SIG-M5 treated with dmso at 0.1 percent for 504 hours (cell line): Measurements from ENCODE around the gene RAI1.

Experiments
- DNase-seq: peaks from one replicate; lab custom pipeline; 2025; ENCODE audit not compliant: unreplicated experiment; lab: John Stamatoyannopoulos, UW

The RAI1 gene

DNA sequence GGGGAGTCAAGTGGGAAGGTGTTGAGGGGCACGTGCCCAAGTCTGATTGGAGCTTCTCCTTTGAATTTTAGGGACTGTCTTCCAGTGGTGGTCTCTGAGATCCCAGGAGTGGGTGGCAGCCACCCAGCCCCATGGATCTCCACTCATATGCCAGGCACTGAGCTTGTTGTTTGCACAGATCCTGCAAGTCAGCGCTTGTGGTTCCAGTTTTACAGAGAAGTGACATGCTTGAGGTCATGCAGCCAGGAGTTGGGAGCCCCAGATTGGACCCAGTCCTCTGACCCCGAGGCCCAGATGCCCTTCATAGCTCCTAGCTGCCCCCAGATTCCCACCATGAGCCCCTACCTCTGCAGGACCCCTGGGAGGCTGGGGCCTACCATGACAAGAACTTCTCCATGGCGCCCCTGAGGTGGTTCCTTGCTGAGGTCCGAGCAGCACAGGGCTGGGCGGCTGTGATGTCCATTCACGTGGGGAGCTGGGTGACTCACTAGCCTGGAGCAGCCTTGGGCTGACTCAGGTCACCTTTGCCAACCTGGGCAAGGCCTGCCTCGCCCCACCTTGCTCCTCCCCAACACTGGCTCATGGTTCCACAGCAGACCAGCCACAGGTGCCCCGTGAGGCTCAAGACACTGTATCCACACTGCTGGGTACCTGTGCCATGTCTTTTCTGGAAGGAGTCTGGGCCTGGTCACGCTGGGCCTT is 47.4 kb downstream of the RAI1 start:
- DNase-seq = no peak

DNA sequence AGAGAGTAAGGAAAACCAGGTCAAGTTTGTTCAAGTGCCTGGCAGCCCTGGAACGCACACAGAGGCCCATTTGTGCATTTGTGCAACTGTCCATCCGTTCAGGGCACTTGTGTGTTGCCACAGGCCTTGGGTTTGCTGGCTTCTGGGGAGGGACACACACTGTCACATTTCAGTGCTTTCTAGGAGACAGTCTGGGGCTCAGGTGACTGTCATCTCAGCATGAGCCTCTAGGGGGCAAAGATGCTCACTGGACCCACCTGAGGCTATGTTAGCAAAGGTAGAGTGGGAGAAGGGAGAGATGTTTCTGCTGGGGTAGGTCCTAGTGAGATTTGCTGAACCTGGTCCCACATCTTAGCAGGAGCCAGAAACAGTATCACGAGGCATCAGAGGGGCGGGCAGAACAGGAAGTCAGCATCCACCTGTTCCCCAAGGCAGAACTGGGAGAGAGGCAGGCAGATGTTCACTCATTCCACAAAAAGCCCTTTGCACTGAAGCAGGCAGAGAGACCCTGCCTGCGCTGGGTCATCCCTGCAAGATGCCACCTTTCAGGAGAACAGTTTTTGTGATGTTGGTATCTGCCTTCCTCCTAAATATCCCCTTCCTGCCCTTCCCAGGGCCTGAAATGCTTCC is 48.5 kb downstream of the RAI1 start:
- DNase-seq = peak; percentile 30

- DNase-seq = no peak
Observed at GRCh38 chr17:17730250-17730935, 49.1 kb downstream of the RAI1 start.

DNA sequence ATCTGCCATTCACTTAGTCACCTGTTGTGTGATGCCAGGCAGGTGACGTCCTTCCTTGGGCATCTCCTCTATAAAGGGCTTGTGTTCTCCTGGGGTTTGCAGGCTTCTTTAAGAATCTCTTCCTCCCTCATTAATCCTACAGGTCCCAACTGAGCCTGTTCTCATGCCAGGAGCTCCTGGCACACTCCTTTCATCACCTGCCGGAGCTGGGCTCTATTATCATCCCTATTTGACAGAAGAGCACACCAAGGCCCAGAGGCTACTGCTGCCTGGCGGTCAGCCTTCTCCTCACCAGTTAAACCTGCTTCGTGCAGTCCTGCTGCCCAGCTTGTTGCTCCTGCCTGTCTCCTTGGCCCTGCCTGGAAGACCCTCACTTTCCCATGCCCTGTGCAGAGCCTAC is 51.2 kb downstream of the RAI1 start:
- no peak for DNase-seq

- no peak for DNase-seq
Observed at GRCh38 chr17:17732892-17733670, 51.8 kb downstream of the RAI1 start.

DNA sequence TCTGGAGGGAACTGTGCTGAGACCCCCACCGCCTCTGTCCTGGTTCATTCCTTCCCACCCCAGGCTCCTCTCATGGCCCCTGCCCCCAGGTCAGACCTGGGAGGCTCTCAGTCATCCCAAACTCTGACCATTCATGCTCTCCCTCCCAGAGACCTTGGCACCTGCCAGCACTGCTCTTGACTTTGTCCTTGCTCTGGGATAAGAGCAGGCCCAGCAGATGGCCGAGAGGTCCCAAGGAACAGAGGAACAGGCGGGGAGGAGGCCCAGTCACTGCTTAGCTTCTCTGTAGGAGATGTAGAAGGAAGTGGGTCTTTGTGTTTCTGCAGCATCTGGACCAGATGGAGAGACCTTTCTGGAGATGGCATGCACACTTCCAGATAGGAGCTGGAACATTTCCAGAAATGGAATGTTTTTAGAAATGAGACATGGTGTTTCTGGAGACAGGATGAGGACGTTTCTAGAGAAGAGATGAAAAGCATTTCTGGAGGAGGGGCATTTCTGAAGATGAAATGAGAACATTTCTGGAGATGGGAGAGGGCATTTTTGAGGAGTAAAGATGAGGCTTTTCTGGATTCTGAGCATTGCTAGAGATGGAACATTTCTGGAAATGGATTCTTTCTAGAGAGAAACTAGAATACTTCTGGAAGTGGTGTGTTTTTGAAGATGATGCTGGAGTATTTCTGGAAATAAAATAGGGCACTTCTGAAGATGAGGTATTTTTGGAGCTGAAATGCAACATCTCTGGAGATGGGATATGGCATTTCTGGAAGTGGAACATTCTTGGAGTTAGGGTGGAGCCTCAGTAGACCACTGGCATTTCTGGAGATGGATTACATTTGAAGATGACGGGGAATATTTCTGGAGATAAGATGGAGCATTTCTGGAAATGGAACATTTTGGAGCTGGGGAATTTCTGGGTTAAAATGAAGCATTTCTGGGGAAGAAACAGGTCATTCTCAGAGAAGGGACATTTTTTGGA is 55.2 kb downstream of the RAI1 start:
- no peak for DNase-seq

DNA sequence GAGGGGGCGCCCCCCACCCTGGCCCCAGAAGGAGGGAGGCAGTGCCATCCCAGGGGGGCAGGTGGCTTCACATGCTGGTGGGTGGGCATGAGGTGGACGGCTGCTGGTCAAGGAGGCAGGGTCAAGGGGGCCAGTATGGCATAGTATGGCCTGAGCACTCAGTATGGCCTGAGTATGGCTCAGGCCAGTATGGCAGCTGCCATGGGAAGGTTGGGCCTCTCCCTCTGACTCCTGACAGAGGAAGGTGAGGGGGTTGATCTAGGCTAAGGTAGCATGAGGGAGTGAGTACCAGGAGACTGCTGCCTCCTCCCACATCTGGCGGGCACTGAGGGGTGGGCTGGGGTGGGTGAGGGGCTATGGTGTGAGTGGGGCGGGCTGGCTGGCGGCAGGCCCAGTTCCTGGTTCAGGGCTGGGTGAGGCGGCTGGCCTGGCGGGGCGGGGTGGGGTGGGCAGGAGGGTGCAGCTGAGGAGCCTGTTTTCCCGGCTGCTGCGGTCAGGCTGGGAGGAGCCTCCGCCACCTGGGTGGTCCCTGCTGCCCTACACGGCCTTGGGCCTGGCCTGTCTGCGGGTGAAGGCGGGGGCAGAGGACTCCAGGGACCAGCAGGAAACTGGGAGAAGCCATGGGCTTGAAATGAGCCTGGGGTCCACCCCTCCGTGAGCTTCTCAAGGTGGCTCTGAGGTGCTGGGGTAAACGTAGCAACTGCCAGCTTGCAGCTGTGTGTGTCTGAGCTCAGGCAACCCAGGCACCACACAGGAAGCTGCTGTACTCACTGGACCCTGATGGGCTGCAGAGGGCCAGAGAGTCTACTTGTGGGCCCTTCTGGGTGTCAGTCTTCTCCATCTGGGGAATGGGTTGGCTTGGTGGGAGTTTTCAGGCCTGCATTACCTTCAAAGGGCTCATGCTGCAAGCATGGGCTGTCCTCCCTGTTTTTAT is 57.0 kb downstream of the RAI1 start:
- no peak for DNase-seq

- DNase-seq = no peak
Observed at GRCh38 chr17:17738901-17739300, 57.6 kb downstream of the RAI1 start.

DNA sequence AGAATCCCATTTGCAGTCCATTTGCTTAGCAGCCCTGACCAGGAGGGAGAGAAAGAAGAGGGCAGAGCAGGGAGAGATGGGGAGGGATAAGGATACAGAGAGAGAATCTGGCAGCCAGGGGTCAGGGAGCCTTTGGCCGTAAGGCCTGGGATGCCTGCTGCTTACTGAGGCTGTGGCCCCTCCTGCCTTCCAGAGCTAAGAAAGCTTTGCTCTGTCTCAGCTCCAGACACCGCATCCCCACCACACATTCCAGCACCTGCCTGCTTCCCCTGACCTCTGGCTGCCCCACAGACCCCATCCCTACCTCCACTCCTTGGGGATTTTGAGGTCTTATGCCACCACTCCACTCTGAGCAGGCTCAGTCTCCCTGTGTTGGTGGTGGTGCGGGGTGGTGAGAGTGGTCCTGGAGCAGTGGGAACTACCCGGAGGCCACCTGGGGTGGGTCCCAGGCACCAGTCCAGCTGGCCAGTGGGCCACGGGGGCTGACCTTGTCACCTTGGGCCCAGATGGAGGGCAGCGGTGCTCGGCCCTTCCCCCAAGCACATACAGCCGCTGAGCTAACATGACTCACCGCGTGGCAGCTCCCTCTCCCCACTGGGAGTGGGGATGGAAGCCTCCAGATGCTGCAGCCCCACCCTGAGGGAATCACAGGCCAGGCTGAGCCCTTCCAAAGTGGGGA is 58.3 kb downstream of the RAI1 start:
- DNase-seq = no peak

GRCh38 chr17:17740615-17741348 is 59.5 kb downstream of the RAI1 start:
- no peak for DNase-seq

- no peak for DNase-seq
Observed at GRCh38 chr17:17741349-17742023, 60.2 kb downstream of the RAI1 start.

DNA sequence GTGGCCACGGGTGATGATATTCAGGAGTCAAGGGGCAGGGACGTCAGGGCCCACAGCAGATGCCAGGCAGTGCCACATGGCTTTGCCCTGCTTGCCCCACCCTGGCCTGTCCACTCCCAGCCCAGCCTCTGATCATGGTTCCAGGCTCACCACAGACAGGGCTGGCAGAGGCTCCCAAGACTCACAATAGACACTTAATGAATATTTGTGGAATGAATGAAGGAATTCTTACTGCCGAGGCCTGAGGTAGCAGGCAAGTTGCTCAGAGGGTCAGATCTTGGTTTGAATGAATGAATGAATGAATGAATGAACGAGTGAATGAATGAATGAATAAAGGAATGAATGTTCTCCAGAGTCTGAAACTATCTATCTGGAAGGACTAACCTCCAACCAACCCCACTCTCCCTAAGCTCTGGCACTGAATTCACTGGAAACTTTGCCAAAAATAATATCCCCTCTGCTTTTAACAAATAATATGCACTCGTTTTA is 60.9 kb downstream of the RAI1 start:
- DNase-seq = no peak

DNA sequence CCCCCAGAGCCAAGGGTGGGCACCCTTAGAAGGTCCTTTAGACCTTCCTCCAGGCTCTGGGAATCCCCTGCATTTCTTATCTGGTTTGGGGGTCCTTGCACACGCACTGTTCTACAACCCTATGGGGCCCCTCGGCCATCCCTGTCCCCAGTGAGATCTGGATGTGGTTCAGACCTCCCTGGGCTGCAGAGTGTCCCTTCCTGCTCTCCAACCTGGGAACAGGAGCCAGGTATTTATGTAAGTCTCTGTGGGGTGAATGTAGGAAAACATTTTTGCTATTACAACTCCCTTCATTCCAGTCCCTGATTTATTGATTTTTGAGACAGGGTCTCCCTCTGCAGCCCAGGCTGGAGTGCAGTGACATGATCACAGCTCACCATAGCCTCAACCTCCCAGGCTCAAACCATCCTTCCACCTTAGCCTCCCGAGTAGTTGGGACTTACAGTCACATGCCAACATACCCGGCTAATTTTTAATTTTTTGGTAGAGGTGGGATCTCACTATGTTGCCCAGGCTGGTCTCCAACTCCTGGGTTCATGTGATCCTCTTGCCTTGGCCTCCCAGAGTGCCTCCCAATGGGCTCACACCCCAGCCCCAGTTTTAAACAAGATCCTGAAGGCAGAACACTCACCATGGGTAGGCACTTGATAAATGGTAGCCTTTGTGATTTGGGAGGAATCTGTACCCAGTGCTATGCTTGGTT is 61.6 kb downstream of the RAI1 start:
- DNase-seq = no peak

DNA sequence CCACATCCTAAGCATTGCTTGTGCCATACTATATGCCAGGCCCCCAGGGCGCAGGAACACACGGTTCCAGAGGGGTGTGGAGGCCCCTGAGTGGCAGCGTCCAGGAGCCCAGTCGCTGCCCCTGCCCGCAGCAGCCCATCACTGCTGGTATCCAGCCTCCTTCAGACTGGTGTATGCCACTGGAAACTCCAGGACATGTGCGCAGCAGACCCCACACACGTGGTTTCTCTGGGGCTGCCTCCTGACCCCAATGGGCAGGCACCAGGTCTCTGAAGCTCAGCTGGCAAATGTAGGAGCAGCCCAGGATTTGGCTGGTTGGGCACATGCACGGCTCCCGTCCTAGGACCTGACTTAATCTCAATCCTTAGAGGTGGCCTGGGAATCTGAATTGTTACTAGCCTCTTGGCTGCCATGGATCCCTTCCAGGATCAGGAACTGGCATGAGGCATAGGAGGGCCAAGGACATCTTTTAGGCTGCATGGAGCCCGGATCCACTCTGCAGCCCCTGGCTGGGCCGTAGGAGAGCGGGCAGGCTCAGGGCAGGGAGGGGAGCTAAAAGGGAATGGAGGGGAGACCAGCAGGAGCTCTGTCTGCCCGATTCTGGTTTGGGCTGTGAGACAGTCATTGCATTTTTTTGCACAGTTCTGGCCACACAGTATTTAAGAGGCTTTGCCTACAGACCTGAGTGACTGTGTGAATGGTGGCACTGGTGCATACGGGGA is 62.3 kb downstream of the RAI1 start:
- DNase-seq = no peak

DNA sequence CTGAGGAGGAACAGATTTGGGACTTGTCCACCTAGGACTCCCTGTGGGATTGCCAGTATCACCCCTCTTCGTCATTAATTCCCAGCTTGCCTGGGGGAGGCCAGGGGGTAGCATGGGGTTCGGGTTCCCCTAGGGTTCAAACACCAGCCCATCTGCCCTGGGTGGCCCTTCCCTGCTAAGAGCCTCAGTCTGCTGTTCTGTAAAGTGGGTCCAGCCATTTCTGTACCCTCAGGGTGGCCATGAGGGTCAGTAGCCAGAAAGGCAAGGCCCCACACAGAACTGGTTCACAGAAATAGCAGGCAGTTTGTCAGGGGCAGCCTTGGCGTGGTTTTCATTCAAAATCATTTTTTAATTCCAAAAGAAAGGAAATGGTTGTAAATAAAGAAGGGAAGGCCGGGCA is 62.9 kb downstream of the RAI1 start:
- no peak for DNase-seq
